ENCODE results near the gene CDH23. TPM values are rescaled to one million over a fixed set of nuclear protein-coding genes. Genes with fewer than 3 reads are reported as not detected.

Gene CDH23
- polyA plus RNA-seq, 1 donor (not counting 4 experiments of a cell fraction or from before 2014, with no cell fraction given), result 0.01 TPM

- FAIRE-seq (no peak), DNase-seq (ENCODE audit: low read depth, low spot score) (no peak)
- dilution Hi-C loops (cut with MboI; ENCODE audit: extremely low pct_ligation_motif_present, low sequenced_read_pairs), result no loop called here
- Histone ChIP-seq H3K27ac (ENCODE audit: control insufficient read depth, insufficient read depth, low read length) (no peak overlapping the region), H3K4me3 (ENCODE audit: control insufficient read depth in 2 of 3, extremely low read depth in 1 of 3, insufficient read depth in 2 of 3, low read depth in 1 of 3, low read length in 3 of 3) (no peak overlapping the region), H2AFZ (ENCODE audit: control insufficient read depth, low read length) (no peak overlapping the region), H4K20me1 (ENCODE audit: control insufficient read depth, extremely low read depth, insufficient read depth, low read length) (no peaks in the 10 kb centered on the region), H3K9ac (ENCODE audit: control insufficient read depth, extremely low read depth, insufficient read depth, low read length) (no peak overlapping the region), H3K27me3 (ENCODE audit: control insufficient read depth, extremely low read depth, insufficient read depth, low read length) (peaks cover 8% of the 10 kb centered on the region), H3K79me2 (ENCODE audit: control insufficient read depth, insufficient read depth, low read length) (no peaks in the 10 kb centered on the region), H3K4me2 (ENCODE audit: control insufficient read depth, extremely low read depth, insufficient read depth, low read depth, low read length) (no peak overlapping the region), H3K9me3 (ENCODE audit: control insufficient read depth, low read depth, low read length) (no peaks in the 10 kb centered on the region), H3K36me3 (ENCODE audit: control insufficient read depth in 2 of 2, extremely low read depth in 1 of 2, insufficient read depth in 2 of 2, low read length in 2 of 2) (no peaks in the 10 kb centered on the region), H3K4me1 (ENCODE audit: control insufficient read depth, extremely low read depth, insufficient read depth, low read length) (peaks cover 10% of the 10 kb centered on the region), H3K9me1 (ENCODE audit: control insufficient read depth, extremely low read depth, insufficient read depth, low read length) (no peaks in the 10 kb centered on the region)
- TF ChIP-seq CTCF (optimal IDR thresholded peaks at IDR 0.05 in 1 of 3, IDR thresholded peaks at IDR 0.05 in 1 of 3, conservative IDR thresholded peaks at IDR 0.05 in 1 of 3; ENCODE audit: extremely low read depth in 1 of 3, insufficient read depth in 2 of 3, low read length in 3 of 3) (no peak), EZH2 (IDR thresholded peaks at IDR 0.05; ENCODE audit: low read length) (no peak)
These were observed 141.0 kb downstream of the CDH23 start for GRCh38 chr10:71537681-71538080.

- Histone ChIP-seq H3K27me3 (ENCODE audit: control insufficient read depth, extremely low read depth, insufficient read depth, low read length) (peaks cover 14% of the 10 kb centered on the region), H3K9ac (ENCODE audit: control insufficient read depth, extremely low read depth, insufficient read depth, low read length) (no peak overlapping the region), H2AFZ (ENCODE audit: control insufficient read depth, low read length) (peak overlapping the region; percentile 37), H3K4me1 (ENCODE audit: control insufficient read depth, extremely low read depth, insufficient read depth, low read length) (peaks cover 10% of the 10 kb centered on the region), H3K27ac (ENCODE audit: control insufficient read depth, insufficient read depth, low read length) (no peak overlapping the region), H3K79me2 (ENCODE audit: control insufficient read depth, insufficient read depth, low read length) (no peaks in the 10 kb centered on the region), H3K36me3 (ENCODE audit: control insufficient read depth in 2 of 2, extremely low read depth in 1 of 2, insufficient read depth in 2 of 2, low read length in 2 of 2) (no peaks in the 10 kb centered on the region), H3K4me2 (ENCODE audit: control insufficient read depth, extremely low read depth, insufficient read depth, low read depth, low read length) (peak overlapping the region; percentile 47), H3K9me1 (ENCODE audit: control insufficient read depth, extremely low read depth, insufficient read depth, low read length) (no peaks in the 10 kb centered on the region), H4K20me1 (ENCODE audit: control insufficient read depth, extremely low read depth, insufficient read depth, low read length) (no peaks in the 10 kb centered on the region), H3K9me3 (ENCODE audit: control insufficient read depth, low read depth, low read length) (no peaks in the 10 kb centered on the region), H3K4me3 (ENCODE audit: control insufficient read depth in 2 of 3, extremely low read depth in 1 of 3, insufficient read depth in 2 of 3, low read depth in 1 of 3, low read length in 3 of 3) (no peak overlapping the region)
- DNase-seq (ENCODE audit: low read depth, low spot score) (no peak), FAIRE-seq (peak; percentile 76)
- dilution Hi-C loops (cut with MboI; ENCODE audit: extremely low pct_ligation_motif_present, low sequenced_read_pairs), result no loop called here
- no peak for TF ChIP-seq EZH2 (IDR thresholded peaks at IDR 0.05; ENCODE audit: low read length)
- TF ChIP-seq CTCF (optimal IDR thresholded peaks at IDR 0.05 in 1 of 3, IDR thresholded peaks at IDR 0.05 in 1 of 3, conservative IDR thresholded peaks at IDR 0.05 in 1 of 3; ENCODE audit: extremely low read depth in 1 of 3, insufficient read depth in 2 of 3, low read length in 3 of 3), result no peak
These were observed 142.0 kb downstream of the CDH23 start for GRCh38 chr10:71538608-71539260.
